Testis (tissue), 3 donors: ENCODE data around the gene BPIFB2. TPM values are rescaled to one million over a fixed set of nuclear protein-coding genes. Genes with fewer than 3 reads are reported as not detected.

Source experiments
- DNase-seq: peaks from one replicate; pipeline ENCODE4 v3.0.0-alpha.2; 2019
- H3K27ac ChIP-seq, 2 donors: fragments of 200-600 bp; sonication (generic); one replicate each; pipeline ENCODE4 v1.5.1; 2019
- H3K27me3 ChIP-seq: fragments of 200-600 bp; sonication (generic); one replicate; pipeline ENCODE4 v1.5.1; 2019
- H3K36me3 ChIP-seq: fragments of 200-600 bp; sonication (generic); one replicate; pipeline ENCODE4 v1.5.1; 2017; ENCODE audit warnings: low read depth; ENCODE audit errors: missing control alignments
- H3K4me1 ChIP-seq: fragments of 200-600 bp; sonication (generic); one replicate; pipeline ENCODE4 v1.5.1; 2019
- H3K4me3 ChIP-seq, 2 donors: fragments of 200-600 bp; sonication (generic); one replicate each; pipeline ENCODE4 v1.5.1; 2017 to 2019
- H3K9me3 ChIP-seq: fragments of 200-600 bp; sonication (generic); one replicate; pipeline ENCODE4 v1.5.1; 2017
- CTCF ChIP-seq, 3 experiments: fragments of 450-650 bp in 2 of 3; fragments of 200-600 bp in 1 of 3; sonication (generic) in 1 of 3; IDR thresholded peaks; one replicate each; pipeline ENCODE4 v1.5.1; 2016 to 2019; ENCODE audit warnings: antibody characterized with exemption in 3 of 3, mild to moderate bottlenecking in 2 of 3, moderate library complexity in 1 of 3
- POLR2A ChIP-seq: fragments of 450-650 bp; IDR thresholded peaks from one replicate; pipeline ENCODE4 v1.6.1; 2017; ENCODE audit warnings: antibody characterized with exemption, mild to moderate bottlenecking, moderate library complexity
- WGBS, 2 donors: methylation state at CpG; one replicate each; pipeline ENCODE4 v1.1.5; 2018; 5-methylcytosine and 5-hydroxymethylcytosine counted together
- intact Hi-C: fragments of 100-400 bp; cut with DNase I; formaldehyde crosslinking; loops from one replicate; pipeline ENCODE4 v1.15.1; 2023; ENCODE audit warnings: low total_unique reads
- polyA plus RNA-seq: library from polyadenylated mRNA; stranded (reverse); fragments of 350-450 nt; fragmentation: Illumina TruSeq; extraction: RNeasy Lipid Tissue Mini Kit (QIAGEN cat#74804); gene quantifications from one replicate; pipeline ENCODE4 v1.2.3, GENCODE V29; 2014; ENCODE audit warnings: low read depth, low replicate concordance; ENCODE audit not compliant: insufficient read depth
- total RNA-seq, 2 donors: library from RNA; depleted of rRNA; stranded (reverse); fragments of >200 nt; gene quantifications; one replicate each; pipeline ENCODE4 v1.2.3, GENCODE V29; 2016

The BPIFB2 gene
- total and polyA plus RNA-seq, 3 donors from 2014 or later = 0.56 to 1.6 (median 1.4) TPM

GRCh38 chr20:32990426-32990825 is 17.1 kb upstream of the BPIFB2 start:
- intact Hi-C loops = no loop called here
- no peaks in the 10 kb centered on the region for H3K4me1 ChIP-seq
- TF ChIP-seq POLR2A (no peak), CTCF (IDR thresholded peaks at IDR 0.05) (no peak)
- no peak overlapping the region for H3K4me3 ChIP-seq
- 72 to 85% methylated on average over 2 to 3 of the region's 3 CpGs for WGBS, 2 donors
- H3K27me3 ChIP-seq = no peaks in the 10 kb centered on the region
- H3K36me3 ChIP-seq = no peaks in the 10 kb centered on the region
- no peak for DNase-seq
- no peak overlapping the region for H3K27ac ChIP-seq
- H3K9me3 ChIP-seq = no peaks in the 10 kb centered on the region

DNA sequence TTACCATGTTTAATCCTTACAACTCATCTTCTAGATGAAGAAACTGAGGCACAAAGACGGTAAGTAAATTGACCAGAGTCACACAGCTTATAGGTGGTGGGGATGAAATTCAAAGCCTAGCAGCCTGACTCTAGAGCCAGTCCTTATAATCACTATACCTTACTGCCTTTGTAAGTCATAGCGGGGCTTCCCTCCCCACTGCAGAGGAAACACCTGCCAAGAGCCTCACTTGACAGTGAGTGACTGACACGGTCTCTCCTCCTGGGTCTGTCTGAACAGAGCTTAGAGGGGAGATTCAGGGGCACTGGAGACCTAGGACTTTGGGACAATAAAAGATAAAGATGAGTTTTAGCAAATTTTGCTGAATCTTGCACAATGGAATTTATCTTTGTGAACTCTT is 16.1 kb upstream of the BPIFB2 start:
- TF ChIP-seq POLR2A (no peak), CTCF (IDR thresholded peaks at IDR 0.05) (no peak)
- DNase-seq = no peak
- H3K36me3 ChIP-seq = no peaks in the 10 kb centered on the region
- H3K27ac ChIP-seq = no peak overlapping the region
- no peaks in the 10 kb centered on the region for H3K27me3 ChIP-seq
- no peaks in the 10 kb centered on the region for H3K9me3 ChIP-seq
- 78 to 85% methylated on average over 3 of the region's 3 CpGs for whole genome bisulfite sequencing, 2 donors
- no peaks in the 10 kb centered on the region for H3K4me1 ChIP-seq
- intact Hi-C loops = no loop called here
- no peak overlapping the region for H3K4me3 ChIP-seq

DNA sequence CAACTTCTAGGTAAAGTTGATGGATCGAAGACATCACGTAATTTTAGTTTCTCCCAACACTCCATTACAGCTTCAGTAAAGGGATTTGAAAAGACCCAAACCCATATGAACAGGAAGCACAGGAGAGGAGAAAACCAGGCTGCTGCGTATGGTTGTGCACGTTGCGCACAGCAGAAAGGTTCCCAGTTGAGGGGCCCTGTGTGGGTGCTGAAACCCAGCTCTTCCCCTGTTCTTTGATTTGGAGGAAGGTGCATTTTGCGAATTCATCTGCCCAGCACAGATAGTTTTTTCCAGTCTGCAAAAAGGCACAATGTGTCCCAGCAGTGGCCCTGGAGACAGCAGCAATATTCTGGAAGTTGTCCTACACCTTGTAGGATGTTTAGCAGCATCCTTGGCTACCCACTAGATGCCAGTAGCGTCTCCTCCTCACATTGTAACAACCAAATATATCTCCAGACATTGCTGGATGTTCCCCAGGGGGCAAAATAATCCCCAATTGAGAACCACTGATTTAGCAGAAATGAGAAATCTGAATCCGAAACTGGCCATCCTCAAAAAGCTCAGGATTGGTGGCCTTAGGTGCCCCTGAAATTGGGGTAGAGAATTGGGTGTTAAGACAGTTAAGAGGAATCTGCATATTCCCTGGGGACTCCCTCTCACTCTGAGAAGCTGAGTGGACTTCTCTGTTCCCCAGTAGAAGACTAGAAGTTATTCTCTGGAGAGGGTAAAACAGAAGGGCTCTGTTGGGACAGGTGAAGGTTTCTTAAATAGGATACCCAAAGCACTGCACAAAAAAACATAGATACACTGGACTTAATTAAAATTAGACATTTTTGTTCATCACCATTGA is 15.5 kb upstream of the BPIFB2 start:
- TF ChIP-seq CTCF (IDR thresholded peaks at IDR 0.05) (no peak), POLR2A (no peak)
- Histone ChIP-seq H3K4me1 (no peaks in the 10 kb centered on the region), H3K9me3 (no peaks in the 10 kb centered on the region), H3K27ac (no peak overlapping the region), H3K4me3 (no peak overlapping the region), H3K36me3 (no peaks in the 10 kb centered on the region), H3K27me3 (no peaks in the 10 kb centered on the region)
- 69 to 86% methylated on average over 7 to 8 of the region's 8 CpGs for WGBS, 2 donors
- intact Hi-C loops = no loop called here
- DNase-seq = no peak

DNA sequence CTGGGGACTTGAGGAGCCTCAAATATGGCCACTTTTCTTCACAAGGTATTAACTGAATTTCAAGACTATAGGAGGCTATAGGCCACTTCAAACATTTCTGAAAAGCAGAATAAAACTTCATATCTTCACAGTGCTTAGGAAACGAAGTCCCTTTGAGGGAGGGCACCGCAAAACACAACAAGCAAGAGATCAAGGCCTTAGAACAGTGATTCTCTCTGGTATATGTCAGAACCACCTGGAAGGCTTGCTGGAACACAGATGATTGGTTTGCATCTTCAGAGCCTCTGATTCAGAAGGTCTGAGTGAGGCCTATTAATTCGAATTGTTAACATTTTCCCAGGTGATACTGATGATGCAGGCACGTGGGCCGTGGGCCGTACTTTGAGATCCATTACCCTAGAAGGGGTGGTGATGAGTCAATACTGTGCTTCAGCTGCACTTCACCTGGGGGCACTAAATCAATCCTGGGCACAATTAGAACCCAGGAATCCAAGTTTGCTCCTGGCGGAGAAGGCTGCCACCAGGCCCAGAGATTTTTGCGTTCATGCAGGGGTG is 13.9 kb upstream of the BPIFB2 start:
- no peak for TF ChIP-seq CTCF (IDR thresholded peaks at IDR 0.05)
- TF ChIP-seq POLR2A = no peak
- Histone ChIP-seq H3K27me3 (no peaks in the 10 kb centered on the region), H3K4me1 (no peaks in the 10 kb centered on the region), H3K36me3 (no peaks in the 10 kb centered on the region), H3K9me3 (no peaks in the 10 kb centered on the region), H3K27ac (no peak overlapping the region), H3K4me3 (no peak overlapping the region)
- intact Hi-C loops = no loop called here
- DNase-seq = no peak
- 83% methylated on average over 8 of the region's 8 CpGs for WGBS, 2 donors

GRCh38 chr20:32995802-32996201 is 11.7 kb upstream of the BPIFB2 start:
- Histone ChIP-seq H3K36me3 (no peaks in the 10 kb centered on the region), H3K27me3 (no peaks in the 10 kb centered on the region)
- TF ChIP-seq CTCF (IDR thresholded peaks at IDR 0.05) (no peak), POLR2A (no peak)

More at GRCh38 chr20:32995802-32996201, 11.7 kb upstream of the BPIFB2 start:
- intact Hi-C loops = no loop called here
- Histone ChIP-seq H3K4me3 (no peak overlapping the region), H3K27ac (no peak overlapping the region), H3K4me1 (no peaks in the 10 kb centered on the region), H3K9me3 (no peaks in the 10 kb centered on the region)
- no peak for DNase-seq
